ENCODE data around the gene KRTAP5-6.

Gene KRTAP5-6

GRCh38 chr11:1731451-1732059 is 34.6 kb downstream of the KRTAP5-6 start:
- Histone ChIP-seq H3K4me1 (ENCODE audit: insufficient read depth, low read length, poor library complexity, severe bottlenecking) (peaks cover 68% of the 10 kb centered on the region), H3F3A (ENCODE audit: low read depth) (no peaks in the 10 kb centered on the region), H3K4me3 (ENCODE audit: low read length, poor library complexity, severe bottlenecking) (no peak overlapping the region), H4K20me1 (ENCODE audit: insufficient read depth, low read length, poor library complexity, severe bottlenecking) (no peaks in the 10 kb centered on the region), H3K9me3 (ENCODE audit: insufficient read depth, low read depth, low read length) (peaks cover 5% of the 10 kb centered on the region; the same call in 1 of the 2 replicates), H3K4me2 (ENCODE audit: low read depth, low read length, poor library complexity, severe bottlenecking) (no peak overlapping the region), H3K9ac (ENCODE audit: low read depth, low read length, poor library complexity, severe bottlenecking) (peak overlapping the region; percentile 31), H3K36me3 (ENCODE audit: insufficient read depth, low read length) (no peaks in the 10 kb centered on the region), H3K9me2 (replicated peaks; ENCODE audit: low read depth, low read length) (no peaks in the 10 kb centered on the region), H2AFZ (ENCODE audit: low read length) (no peak overlapping the region), H3K79me2 (ENCODE audit: insufficient read depth, low read length) (no peaks in the 10 kb centered on the region), H3K27me3 (ENCODE audit: insufficient read depth, low read length, poor library complexity, severe bottlenecking) (no peaks in the 10 kb centered on the region)
- TF ChIP-seq EZH2phosphoT487 (IDR thresholded peaks at IDR 0.05; ENCODE audit: borderline replicate concordance) = no peak
- TF ChIP-seq CTCF (conservative IDR thresholded peaks at IDR 0.05; ENCODE audit: low read length) = no peak

DNA sequence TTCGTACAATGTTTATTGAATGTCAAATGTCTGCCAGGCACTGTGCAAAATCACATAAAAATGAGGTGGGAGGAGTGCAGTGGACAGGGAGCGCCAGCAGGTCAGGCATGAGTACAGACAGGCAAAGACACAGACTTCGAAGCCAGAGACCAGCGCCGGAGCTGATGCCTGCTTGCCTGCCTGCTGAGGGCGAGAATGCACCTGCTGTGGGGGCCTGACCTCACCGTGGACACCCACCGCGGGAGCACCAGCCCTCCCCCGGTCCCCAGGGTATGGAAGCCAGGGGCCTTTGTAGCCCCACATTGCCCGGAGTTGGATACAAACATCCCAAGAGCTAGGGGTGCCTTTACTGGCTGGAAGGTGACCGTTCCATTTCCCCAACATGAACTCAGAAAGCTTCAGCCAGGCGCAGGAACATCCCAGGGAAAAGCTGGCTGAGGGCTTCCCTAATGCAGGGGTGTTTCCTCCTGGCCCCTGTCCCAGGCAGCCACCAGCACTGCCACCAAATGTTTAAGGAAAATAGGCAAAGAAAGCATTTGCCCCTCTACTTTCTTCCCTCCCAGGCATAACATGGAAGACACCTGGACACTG is 35.5 kb downstream of the KRTAP5-6 start:
- no peaks in the 10 kb centered on the region for H4K20me1 ChIP-seq (ENCODE audit: insufficient read depth, low read length, poor library complexity, severe bottlenecking)
- no peak overlapping the region for H2AFZ ChIP-seq (ENCODE audit: low read length)
- H3K27me3 ChIP-seq (ENCODE audit: insufficient read depth, low read length, poor library complexity, severe bottlenecking) = no peaks in the 10 kb centered on the region
- H3F3A ChIP-seq (ENCODE audit: low read depth) = no peaks in the 10 kb centered on the region
- no peak overlapping the region for H3K4me2 ChIP-seq (ENCODE audit: low read depth, low read length, poor library complexity, severe bottlenecking)
- no peaks in the 10 kb centered on the region for H3K36me3 ChIP-seq (ENCODE audit: insufficient read depth, low read length)
- H3K9me3 ChIP-seq (ENCODE audit: insufficient read depth, low read depth, low read length) = peaks cover 6% of the 10 kb centered on the region; the same call in 1 of the 2 replicates
- no peaks in the 10 kb centered on the region for H3K79me2 ChIP-seq (ENCODE audit: insufficient read depth, low read length)
- no peak overlapping the region for H3K9ac ChIP-seq (ENCODE audit: low read depth, low read length, poor library complexity, severe bottlenecking)
- no peaks in the 10 kb centered on the region for H3K9me2 ChIP-seq (replicated peaks; ENCODE audit: low read depth, low read length)
- peaks cover 63% of the 10 kb centered on the region for H3K4me1 ChIP-seq (ENCODE audit: insufficient read depth, low read length, poor library complexity, severe bottlenecking)
- H3K4me3 ChIP-seq (ENCODE audit: low read length, poor library complexity, severe bottlenecking) = no peak overlapping the region
- no peak for TF ChIP-seq CTCF (conservative IDR thresholded peaks at IDR 0.05; ENCODE audit: low read length)
- TF ChIP-seq EZH2phosphoT487 (IDR thresholded peaks at IDR 0.05; ENCODE audit: borderline replicate concordance) = no peak

GRCh38 chr11:1733009-1733715 is 36.2 kb downstream of the KRTAP5-6 start:
- Histone ChIP-seq H4K20me1 (ENCODE audit: insufficient read depth, low read length, poor library complexity, severe bottlenecking) (no peaks in the 10 kb centered on the region), H3K79me2 (ENCODE audit: insufficient read depth, low read length) (no peaks in the 10 kb centered on the region), H3K27me3 (ENCODE audit: insufficient read depth, low read length, poor library complexity, severe bottlenecking) (no peaks in the 10 kb centered on the region), H3K4me3 (ENCODE audit: low read length, poor library complexity, severe bottlenecking) (no peak overlapping the region), H3K4me2 (ENCODE audit: low read depth, low read length, poor library complexity, severe bottlenecking) (peak overlapping the region; percentile 78), H2AFZ (ENCODE audit: low read length) (no peak overlapping the region), H3K9me2 (replicated peaks; ENCODE audit: low read depth, low read length) (no peaks in the 10 kb centered on the region), H3F3A (ENCODE audit: low read depth) (no peaks in the 10 kb centered on the region), H3K9ac (ENCODE audit: low read depth, low read length, poor library complexity, severe bottlenecking) (peak overlapping the region; percentile 38), H3K36me3 (ENCODE audit: insufficient read depth, low read length) (no peaks in the 10 kb centered on the region), H3K4me1 (ENCODE audit: insufficient read depth, low read length, poor library complexity, severe bottlenecking) (peaks cover 58% of the 10 kb centered on the region), H3K9me3 (ENCODE audit: insufficient read depth, low read depth, low read length) (peaks cover 6% of the 10 kb centered on the region; the same call in 1 of the 2 replicates)
- TF ChIP-seq CTCF (conservative IDR thresholded peaks at IDR 0.05; ENCODE audit: low read length) (no peak), EZH2phosphoT487 (IDR thresholded peaks at IDR 0.05; ENCODE audit: borderline replicate concordance) (no peak)
